Right hindlimb (tissue), 1 donor: ENCODE results near the gene RNF181.
"Not testable (repeated sequence)": the region's sequence is repeated elsewhere in the genome, so short reads cannot be mapped to it uniquely, and the experiment has no call there.

Experiments
- DNase-seq: peaks from one replicate; pipeline ENCODE4 v3.0.0-alpha.2; 2018

The RNF181 gene

DNA sequence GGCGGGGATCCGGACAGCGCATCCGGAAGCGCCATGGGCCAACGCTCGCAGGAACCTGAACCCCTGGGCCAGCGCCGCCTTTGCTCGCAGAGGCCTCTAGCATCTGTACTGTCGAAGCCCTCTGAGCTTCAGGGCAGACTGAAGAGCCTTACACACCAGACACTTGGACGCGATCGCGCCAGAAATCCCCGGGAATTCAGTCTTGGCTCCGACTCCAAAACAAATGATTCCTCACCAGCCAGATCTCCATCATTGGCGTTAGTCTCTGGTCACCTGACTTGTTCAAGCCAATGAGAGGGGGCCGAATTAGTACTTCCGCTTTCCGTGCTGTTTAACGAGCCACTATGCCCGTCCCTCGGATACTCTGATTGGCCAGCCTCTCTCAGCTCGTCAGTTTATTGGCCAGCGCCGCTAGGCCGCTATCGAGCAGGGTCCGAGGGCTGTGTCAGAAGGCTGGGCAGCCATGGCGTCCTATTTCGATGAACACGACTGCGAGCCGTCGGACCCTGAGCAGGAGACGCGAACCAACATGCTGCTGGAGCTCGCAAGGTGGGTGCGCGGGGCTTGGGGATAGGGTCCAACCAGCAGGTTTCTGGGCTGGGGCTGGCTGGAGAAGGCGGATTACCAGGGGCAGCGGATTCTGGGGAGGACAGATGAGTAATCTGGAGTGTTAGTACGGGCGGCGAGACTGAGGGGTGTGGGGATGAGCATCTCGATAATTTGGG is at the start of gene RNF181:
TSS of gene RNF181 (plus strand) at position 445 of the 725 bp plus-strand sequence. CDS start at position 464, 19 bp downstream.
- peak; percentile 98 for DNase-seq

- DNase-seq: no peak
Measured at GRCh38 chr2:85545780-85546240, 49.7 kb upstream of the RNF181 start.

GRCh38 chr2:85547089-85547858 is 48.3 kb upstream of the RNF181 start:
- no peak for DNase-seq

DNA sequence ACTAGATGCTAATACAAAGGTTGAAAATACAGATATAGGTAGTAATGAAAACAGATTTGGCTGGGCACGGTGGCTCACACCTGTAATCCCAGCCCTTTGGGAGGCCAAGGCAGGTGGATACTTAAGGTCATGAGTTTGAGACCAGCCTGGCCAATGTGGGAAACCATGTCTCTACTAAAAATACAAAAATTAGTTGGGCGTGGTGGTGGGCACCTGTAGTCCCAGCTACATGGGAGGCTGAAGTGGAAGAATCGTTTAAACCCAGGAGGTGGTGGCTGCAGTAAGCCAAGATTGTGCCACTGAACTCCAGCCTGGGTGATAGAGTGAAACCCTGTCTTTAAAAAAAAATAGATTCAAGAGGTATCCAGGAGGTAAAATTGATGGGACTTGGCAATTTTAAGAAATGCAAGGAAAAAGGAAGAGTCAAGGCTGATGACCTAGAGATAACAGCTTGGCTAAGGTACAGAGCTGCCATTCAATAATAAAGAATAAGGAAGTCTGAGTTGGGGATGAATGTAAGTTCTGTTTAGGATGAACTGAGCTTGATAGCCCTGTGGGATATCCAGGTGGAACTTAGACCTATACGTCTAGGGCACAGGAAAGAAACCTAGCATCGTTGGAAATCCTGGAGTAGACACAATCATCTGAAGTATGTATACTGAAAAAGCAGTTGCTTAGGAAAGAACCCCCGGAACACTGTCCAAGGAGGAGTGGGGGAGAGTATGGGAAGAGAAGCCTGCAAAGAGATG is 47.5 kb upstream of the RNF181 start:
- DNase-seq: no peak

- no peak for DNase-seq
Measured at GRCh38 chr2:85548608-85548900, 47.0 kb upstream of the RNF181 start.

- no peak for DNase-seq
Measured at GRCh38 chr2:85549095-85549494, 46.5 kb upstream of the RNF181 start.

GRCh38 chr2:85549826-85550225 is 45.7 kb upstream of the RNF181 start:
- DNase-seq: no peak

- no peak for DNase-seq
Measured at GRCh38 chr2:85550486-85550885, 45.1 kb upstream of the RNF181 start.

DNA sequence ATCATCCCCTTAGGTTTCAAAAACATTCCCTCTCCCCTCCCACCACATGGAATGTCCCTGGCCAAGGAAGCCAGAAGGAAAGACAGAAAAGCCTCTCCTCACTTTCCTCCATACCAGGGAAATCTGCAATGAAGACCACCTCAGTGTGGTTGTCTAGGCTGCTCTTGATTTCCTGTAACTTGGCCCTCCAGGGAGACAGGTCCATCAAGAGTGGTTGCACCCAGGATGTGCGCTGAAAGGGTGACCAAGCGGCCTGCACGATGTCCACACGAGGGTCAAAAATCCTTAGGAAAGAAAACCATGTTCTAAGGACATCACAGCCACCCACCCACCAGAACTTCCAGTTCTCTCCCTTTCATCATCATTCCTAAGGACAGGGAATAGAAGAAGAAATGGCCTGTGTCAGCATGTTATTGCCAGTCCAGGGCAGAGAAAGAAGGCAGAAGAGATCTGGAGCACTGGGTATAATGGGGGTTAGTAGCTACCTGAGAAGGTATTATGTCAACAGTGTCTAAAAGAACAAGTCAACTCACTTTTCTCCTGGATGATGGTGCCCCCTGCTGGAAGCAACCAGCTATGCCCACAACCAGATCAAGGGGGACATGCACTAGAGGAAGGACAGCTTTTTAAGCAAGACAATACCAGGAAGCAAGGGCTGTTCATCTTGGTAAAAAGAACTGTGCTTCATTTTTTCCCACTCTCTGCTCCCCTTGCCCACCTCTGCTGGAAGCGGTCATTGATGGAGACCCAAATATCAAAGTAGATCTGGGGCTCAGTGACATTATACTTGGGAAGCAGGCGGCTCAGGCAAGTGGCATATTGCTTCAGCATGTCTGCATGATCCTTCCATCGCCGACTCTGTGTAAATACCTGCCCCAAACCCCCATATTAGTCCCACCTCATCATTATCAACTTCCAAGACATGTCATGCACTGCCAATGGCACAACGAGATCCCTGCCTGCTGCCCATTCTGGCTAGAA is 43.6 kb upstream of the RNF181 start:
- DNase-seq: peak; percentile 86

- no peak for DNase-seq
Measured at GRCh38 chr2:85553184-85553583, 42.4 kb upstream of the RNF181 start.

- no peak for DNase-seq
Measured at GRCh38 chr2:85554980-85555612, 40.4 kb upstream of the RNF181 start.

GRCh38 chr2:85557130-85557529 is 38.4 kb upstream of the RNF181 start:
- no peak for DNase-seq

GRCh38 chr2:85558160-85558559 is 37.4 kb upstream of the RNF181 start:
- DNase-seq: no peak

DNA sequence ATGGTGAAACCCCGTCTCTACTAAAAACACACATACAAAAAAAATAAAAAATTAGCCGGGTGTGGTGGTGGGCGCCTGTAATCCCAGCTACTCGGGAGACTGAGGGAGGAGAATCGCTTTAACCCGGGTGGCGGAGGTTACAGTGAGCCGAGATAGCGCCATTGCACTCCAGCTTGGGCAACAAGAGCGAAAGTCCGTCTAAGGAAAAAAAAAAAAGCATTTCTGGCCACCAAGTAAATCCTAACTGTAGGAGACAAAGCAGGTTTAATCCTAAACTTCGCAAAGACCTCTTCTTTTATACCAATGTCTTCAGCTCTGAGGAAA is 35.2 kb upstream of the RNF181 start:
- DNase-seq: not testable (repeated sequence)

DNA sequence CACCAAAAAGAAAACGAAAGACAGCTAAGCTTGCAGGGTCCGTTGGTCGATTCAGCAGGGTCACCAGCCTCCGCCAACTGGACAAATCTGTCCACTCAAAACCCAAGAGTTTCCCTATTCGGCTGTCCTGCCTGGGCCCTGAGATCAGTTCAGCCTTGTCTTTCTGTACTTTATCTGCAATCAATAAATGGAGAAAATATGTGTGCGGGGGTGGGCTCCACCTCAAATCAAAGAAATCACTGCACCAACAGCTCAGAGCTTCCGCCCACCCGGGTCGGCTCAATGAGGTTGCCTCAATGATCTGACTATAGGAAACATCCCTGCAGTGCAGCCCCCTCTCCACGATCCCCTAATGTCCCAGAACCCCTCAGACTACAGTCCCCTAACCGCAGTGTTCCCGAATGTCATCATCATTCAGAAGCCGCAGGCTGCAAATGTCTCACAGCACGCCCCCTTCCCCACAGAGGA is 34.7 kb upstream of the RNF181 start:
- DNase-seq: no peak

GRCh38 chr2:85561280-85562212 is 34.0 kb upstream of the RNF181 start, which contains the start of gene GGCX:
Gene GGCX (minus strand): TSS chr2:85561493. CDS start chr2:85561428, 65 bp downstream.
- DNase-seq: peak; percentile 97

DNA sequence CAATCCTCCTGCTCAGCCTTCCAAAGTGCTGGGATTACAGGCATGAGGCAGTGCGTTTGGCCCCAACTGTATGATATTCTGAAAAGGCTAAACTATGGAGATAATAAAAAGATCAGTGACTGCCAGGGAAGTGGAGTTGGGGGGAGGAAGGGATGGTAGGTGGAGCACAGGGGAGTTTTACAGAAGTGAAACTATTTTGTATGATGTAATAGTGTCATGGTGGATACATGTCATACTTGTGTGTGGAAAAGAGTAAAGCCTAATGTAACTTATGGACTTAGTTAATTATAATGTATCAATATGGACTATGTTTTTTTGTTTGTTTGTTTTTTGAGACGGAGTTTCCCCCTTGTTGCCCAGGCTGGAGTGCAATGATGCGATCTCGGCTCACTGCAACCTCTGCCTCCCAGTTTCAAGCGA is 31.4 kb upstream of the RNF181 start:
- DNase-seq: no peak

DNA sequence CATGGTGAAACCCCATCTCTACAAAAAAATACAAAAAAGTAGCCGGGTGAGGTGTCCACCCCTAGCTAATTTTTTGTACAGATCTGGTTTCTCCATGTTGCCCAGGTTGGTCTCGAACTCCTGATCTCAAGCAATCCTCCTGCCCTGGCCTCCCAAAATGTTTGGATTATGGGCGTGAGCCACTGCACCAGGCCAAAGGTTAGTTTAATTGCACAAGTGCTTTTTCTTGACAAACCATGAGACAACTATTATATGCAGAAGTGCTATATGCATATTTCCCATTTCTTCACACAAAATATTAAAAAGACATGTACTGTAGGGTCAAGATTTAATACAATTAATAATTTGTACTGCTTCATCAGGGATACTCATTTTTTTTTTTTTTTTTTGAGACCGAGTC is 29.3 kb upstream of the RNF181 start:
- no peak for DNase-seq

- no peak for DNase-seq
Measured at GRCh38 chr2:85575739-85576138, 19.8 kb upstream of the RNF181 start.

DNA sequence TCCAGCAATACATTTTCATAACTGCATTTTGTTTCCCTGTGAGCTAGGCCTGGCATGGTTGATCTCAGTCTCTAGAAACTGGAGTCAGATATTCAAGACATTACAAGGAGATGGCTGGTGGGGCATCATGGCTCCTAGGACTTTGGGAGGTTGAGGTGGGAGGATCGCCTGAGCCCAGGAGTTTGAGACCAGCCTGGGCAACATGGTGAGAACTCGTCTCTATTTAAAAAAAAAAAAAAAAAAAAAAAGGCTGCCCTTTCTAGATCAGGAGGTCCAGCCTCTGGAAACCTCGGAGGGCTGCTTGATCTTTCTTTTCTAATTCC is 18.5 kb upstream of the RNF181 start:
- no peak for DNase-seq
